Left lung (tissue), 10 donors: Measurements from ENCODE around the gene DIP2C. TPM values are rescaled to one million over a fixed set of nuclear protein-coding genes. Genes with fewer than 3 reads are reported as not detected.
A peak's percentile ranks its signal among the peaks of the same experiment; 100 is the strongest.

ENCODE experiments used
- ATAC-seq: fragments of 200-7000 bp; cut with Tn5 transposase; one replicate; pipeline ENCODE4 v1.9.1; 2020; ENCODE audit warnings: moderate library complexity
- DNase-seq, 4 donors: peaks; one replicate each; pipeline ENCODE4 v3.0.0-alpha.2; 2013 to 2020
- H3K27ac ChIP-seq, 2 donors: fragments of 200-600 bp; sonication (generic) in 1 of 2; one replicate each; pipeline versions ENCODE4 v1.5.0 to v1.8.0; 2020 to 2021
- H3K27me3 ChIP-seq, 2 donors: fragments of 200-600 bp; sonication (generic) in 1 of 2; one replicate each; pipeline versions ENCODE4 v1.5.0 to v1.8.0; 2020 to 2021
- H3K36me3 ChIP-seq, 2 donors: fragments of 200-600 bp; sonication (generic) in 1 of 2; one replicate each; pipeline versions ENCODE4 v1.5.0 to v1.8.0; 2020 to 2021
- H3K4me1 ChIP-seq, 2 donors: fragments of 200-600 bp; one replicate each; pipeline ENCODE4 v1.8.0; 2021
- H3K4me3 ChIP-seq, 2 donors: fragments of 200-600 bp; sonication (generic) in 1 of 2; one replicate each; pipeline versions ENCODE4 v1.5.0 to v1.8.0; 2020 to 2021; ENCODE audit warnings: mild to moderate bottlenecking in 1 of 2
- H3K9me3 ChIP-seq, 2 donors: fragments of 200-600 bp; sonication (generic) in 1 of 2; one replicate each; pipeline versions ENCODE4 v1.5.0 to v1.8.0; 2020 to 2021
- CTCF ChIP-seq, 2 donors: fragments of 200-600 bp; sonication (generic) in 1 of 2; IDR thresholded peaks; one replicate each; pipeline versions ENCODE4 v1.5.0 to v1.8.0; 2021; ENCODE audit warnings: antibody characterized with exemption in 2 of 2
- intact Hi-C, 2 donors: fragments of 100-400 bp; cut with DNase I; formaldehyde crosslinking; loops; one replicate each; pipeline versions ENCODE4 v1.11.2 to v1.14.2; 2022
- polyA plus RNA-seq, 6 donors: library from polyadenylated mRNA; unstranded; fragments of 120-200 nt; gene quantifications; one replicate each; pipeline ENCODE4 v1.2.1, GENCODE V29; 2013; ENCODE audit not compliant: insufficient read length in 6 of 6
- total RNA-seq, 2 donors: library from RNA; stranded (reverse); fragmentation: NEBNext Ultra II Directional; extraction: Animal tissue kit (Norgen Biotek cat#: 25700); gene quantifications; one replicate each; pipeline ENCODE4 v1.2.1, GENCODE V29; 2021
- donor health status: DM: no; HTN: yes; CAD: no.
- donor health status: DM: no; HTN: no; CAD: no.

The DIP2C gene
- total and polyA plus RNA-seq, 8 donors, result 10.5 to 22.5 (median 19.5) TPM

GRCh38 chr10:629186-629998, 60.1 kb downstream of the DIP2C start:
- Histone ChIP-seq H3K9me3 (no peaks in the 10 kb centered on the region), H3K27me3 (peaks cover 0 to 9% of the 10 kb centered on the region in 2 donors), H3K27ac (no peak overlapping the region), H3K4me1 (peaks cover 3 to 6% of the 10 kb centered on the region in 2 donors), H3K4me3 (no peak overlapping the region), H3K36me3 (no peaks in the 10 kb centered on the region)
- TF ChIP-seq CTCF (IDR thresholded peaks at IDR 0.05), result no peak
- intact Hi-C loops, result no loop called here
- DNase-seq (no peak), ATAC-seq (no peak)

GRCh38 chr10:628386-629045, 61.0 kb downstream of the DIP2C start:
- Histone ChIP-seq H3K4me3 (no peak overlapping the region), H3K27ac (no peak overlapping the region), H3K4me1 (peaks cover 9 to 12% of the 10 kb centered on the region in 2 donors), H3K9me3 (no peaks in the 10 kb centered on the region), H3K36me3 (no peaks in the 10 kb centered on the region), H3K27me3 (peaks cover 0 to 9% of the 10 kb centered on the region in 2 donors)
- no peak for TF ChIP-seq CTCF (IDR thresholded peaks at IDR 0.05)
- DNase-seq (no peak), ATAC-seq (no peak)
- intact Hi-C loops, result no loop called here

- no peak for ATAC-seq
These were observed 62.2 kb downstream of the DIP2C start for GRCh38 chr10:627032-627992.

More at GRCh38 chr10:627032-627992, 62.2 kb downstream of the DIP2C start:
- DNase-seq, result peak in 1 of 4 donors; percentile 78
- intact Hi-C loops, result no loop called here
- Histone ChIP-seq H3K9me3 (no peaks in the 10 kb centered on the region), H3K4me1 (peaks cover 9 to 12% of the 10 kb centered on the region in 2 donors), H3K4me3 (no peak overlapping the region), H3K36me3 (no peaks in the 10 kb centered on the region), H3K27me3 (peaks cover 0 to 9% of the 10 kb centered on the region in 2 donors), H3K27ac (no peak overlapping the region)
- no peak for TF ChIP-seq CTCF (IDR thresholded peaks at IDR 0.05)
